ENCODE data around the gene RAB6B.

Gene RAB6B

DNA sequence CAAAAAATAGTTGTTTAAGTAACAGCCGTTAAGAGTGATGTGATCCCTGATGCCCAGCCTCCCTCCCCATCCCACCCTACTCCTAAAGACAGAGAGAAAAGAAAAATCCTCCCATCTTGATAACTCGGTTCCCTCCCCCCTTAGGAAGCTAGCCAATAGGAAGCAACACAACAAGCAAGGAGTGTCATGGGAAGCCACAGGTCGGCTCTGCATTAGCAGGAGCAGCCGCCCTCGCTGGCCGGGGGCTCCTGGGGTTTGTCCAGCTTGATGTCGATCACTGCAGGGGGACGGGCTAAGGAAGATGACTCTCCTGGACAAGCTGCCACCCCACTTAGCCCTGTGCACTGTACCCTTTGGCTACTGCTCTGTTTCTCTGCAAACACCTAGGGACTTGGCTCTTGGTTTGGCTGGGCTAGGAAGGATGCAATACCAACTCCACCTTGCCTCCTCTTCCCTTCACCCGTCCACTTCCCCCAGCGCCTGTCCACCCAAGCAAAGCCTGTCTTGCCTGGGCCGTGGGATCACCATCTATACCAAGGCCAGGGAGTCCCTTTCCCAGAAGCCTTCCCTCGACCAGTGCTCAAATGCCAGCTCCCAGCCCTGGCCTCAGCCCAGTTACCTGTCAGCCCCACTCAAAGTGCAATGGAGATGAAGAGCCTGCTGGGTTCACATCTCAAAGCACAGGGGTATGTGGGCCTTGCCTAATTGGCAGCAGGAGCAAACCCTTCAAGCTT is 66.9 kb downstream of the RAB6B start:
- no peak overlapping the region for H3K27ac ChIP-seq (ENCODE audit: extremely low read depth, low read depth, low read length)
- H3K4me1 ChIP-seq (ENCODE audit: control insufficient read depth, insufficient read depth, low read length), result no peaks in the 10 kb centered on the region
- TF ChIP-seq ZNF23 (tag by site-specific recombination; IDR thresholded peaks at IDR 0.05; ENCODE audit: borderline replicate concordance) (no peak), ZNF37A (tag by site-specific recombination; IDR thresholded peaks at IDR 0.05) (no peak), ZNF626 (tag by site-specific recombination; IDR thresholded peaks at IDR 0.05) (no peak), ZSCAN30 (tag by site-specific recombination; IDR thresholded peaks at IDR 0.05) (no peak), ZNF248 (tag by site-specific recombination; IDR thresholded peaks at IDR 0.05) (no peak), ZFP3 (tag by site-specific recombination; IDR thresholded peaks at IDR 0.05; ENCODE audit: low read depth) (no peak), ZNF391 (tag by site-specific recombination; IDR thresholded peaks at IDR 0.05; ENCODE audit: borderline replicate concordance, low read depth) (no peak), ZNF629 (tag by site-specific recombination; IDR thresholded peaks at IDR 0.05) (no peak), ZNF747 (tag by site-specific recombination; IDR thresholded peaks at IDR 0.05) (no peak), ZNF768 (tag by site-specific recombination; IDR thresholded peaks at IDR 0.05) (no peak), ZSCAN23 (tag by site-specific recombination; IDR thresholded peaks at IDR 0.05) (no peak)
- ChIA-PET POLR2A (no interaction called here), CTCF (interaction anchor here (0.6 to 1.5 kb wide), 2 partner anchors 99 to 782 kb away, joined by 3 read pairs; no protein-coding TSS in a partner anchor)
- no peak overlapping the region for H3K4me3 ChIP-seq (ENCODE audit: low read depth, low read length)
- H3K9me3 ChIP-seq (ENCODE audit: control insufficient read depth, insufficient read depth, low read depth, low read length), result no peaks in the 10 kb centered on the region
- peaks cover 0 to 49% of the 10 kb centered on the region in 2 experiments; a peak in 1 of 3 replicates for H3K36me3 ChIP-seq (ENCODE audit: control insufficient read depth in 2 of 2, insufficient read depth in 1 of 2, low read length in 2 of 2)

DNA sequence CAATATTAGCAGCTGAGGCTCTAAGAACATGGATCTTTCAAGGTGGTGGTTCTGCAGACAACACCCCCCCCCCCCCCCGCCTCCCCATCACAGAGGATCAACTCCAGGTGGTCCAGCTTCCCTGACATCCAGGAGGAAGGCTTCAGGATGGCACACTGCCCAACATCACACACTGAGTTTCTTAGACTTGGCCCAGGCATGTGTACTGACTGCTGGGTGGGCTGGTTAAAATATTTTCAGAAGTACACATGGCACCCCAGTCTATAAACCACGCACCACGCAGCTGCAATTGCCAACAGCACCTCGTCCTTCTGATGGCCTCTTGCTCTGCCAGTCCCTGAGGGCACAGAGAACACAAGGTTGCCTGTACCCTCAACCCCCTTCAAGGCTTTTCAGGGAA is 68.0 kb downstream of the RAB6B start:
- Histone ChIP-seq H3K9me3 (ENCODE audit: control insufficient read depth, insufficient read depth, low read depth, low read length) (no peaks in the 10 kb centered on the region), H3K4me3 (ENCODE audit: low read depth, low read length) (no peak overlapping the region), H3K36me3 (ENCODE audit: control insufficient read depth in 2 of 2, insufficient read depth in 1 of 2, low read length in 2 of 2) (peaks cover 0 to 52% of the 10 kb centered on the region in 2 experiments; a peak in 1 of 3 replicates), H3K27ac (ENCODE audit: extremely low read depth, low read depth, low read length) (no peak overlapping the region), H3K4me1 (ENCODE audit: control insufficient read depth, insufficient read depth, low read length) (no peaks in the 10 kb centered on the region)
- POLR2A ChIA-PET, result interaction anchor here (0.6 kb wide), 1 partner anchor 223 kb away, joined by 6 read pairs; no protein-coding TSS in a partner anchor
- CTCF ChIA-PET, result interaction anchor here (0.5 to 1.5 kb wide), 3 partner anchors 100 to 783 kb away, joined by 3 read pairs; no protein-coding TSS in a partner anchor
- TF ChIP-seq, protein P1, sequence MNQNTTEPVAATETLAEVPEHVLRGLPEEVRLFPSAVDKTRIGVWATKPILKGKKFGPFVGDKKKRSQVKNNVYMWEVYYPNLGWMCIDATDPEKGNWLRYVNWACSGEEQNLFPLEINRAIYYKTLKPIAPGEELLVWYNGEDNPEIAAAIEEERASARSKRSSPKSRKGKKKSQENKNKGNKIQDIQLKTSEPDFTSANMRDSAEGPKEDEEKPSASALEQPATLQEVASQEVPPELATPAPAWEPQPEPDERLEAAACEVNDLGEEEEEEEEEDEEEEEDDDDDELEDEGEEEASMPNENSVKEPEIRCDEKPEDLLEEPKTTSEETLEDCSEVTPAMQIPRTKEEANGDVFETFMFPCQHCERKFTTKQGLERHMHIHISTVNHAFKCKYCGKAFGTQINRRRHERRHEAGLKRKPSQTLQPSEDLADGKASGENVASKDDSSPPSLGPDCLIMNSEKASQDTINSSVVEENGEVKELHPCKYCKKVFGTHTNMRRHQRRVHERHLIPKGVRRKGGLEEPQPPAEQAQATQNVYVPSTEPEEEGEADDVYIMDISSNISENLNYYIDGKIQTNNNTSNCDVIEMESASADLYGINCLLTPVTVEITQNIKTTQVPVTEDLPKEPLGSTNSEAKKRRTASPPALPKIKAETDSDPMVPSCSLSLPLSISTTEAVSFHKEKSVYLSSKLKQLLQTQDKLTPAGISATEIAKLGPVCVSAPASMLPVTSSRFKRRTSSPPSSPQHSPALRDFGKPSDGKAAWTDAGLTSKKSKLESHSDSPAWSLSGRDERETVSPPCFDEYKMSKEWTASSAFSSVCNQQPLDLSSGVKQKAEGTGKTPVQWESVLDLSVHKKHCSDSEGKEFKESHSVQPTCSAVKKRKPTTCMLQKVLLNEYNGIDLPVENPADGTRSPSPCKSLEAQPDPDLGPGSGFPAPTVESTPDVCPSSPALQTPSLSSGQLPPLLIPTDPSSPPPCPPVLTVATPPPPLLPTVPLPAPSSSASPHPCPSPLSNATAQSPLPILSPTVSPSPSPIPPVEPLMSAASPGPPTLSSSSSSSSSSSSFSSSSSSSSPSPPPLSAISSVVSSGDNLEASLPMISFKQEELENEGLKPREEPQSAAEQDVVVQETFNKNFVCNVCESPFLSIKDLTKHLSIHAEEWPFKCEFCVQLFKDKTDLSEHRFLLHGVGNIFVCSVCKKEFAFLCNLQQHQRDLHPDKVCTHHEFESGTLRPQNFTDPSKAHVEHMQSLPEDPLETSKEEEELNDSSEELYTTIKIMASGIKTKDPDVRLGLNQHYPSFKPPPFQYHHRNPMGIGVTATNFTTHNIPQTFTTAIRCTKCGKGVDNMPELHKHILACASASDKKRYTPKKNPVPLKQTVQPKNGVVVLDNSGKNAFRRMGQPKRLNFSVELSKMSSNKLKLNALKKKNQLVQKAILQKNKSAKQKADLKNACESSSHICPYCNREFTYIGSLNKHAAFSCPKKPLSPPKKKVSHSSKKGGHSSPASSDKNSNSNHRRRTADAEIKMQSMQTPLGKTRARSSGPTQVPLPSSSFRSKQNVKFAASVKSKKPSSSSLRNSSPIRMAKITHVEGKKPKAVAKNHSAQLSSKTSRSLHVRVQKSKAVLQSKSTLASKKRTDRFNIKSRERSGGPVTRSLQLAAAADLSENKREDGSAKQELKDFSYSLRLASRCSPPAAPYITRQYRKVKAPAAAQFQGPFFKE (tag by site-specific recombination; IDR thresholded peaks at IDR 0.05; ENCODE audit: borderline replicate concordance), result no peak
- TF ChIP-seq GLI2 (tag by site-specific recombination; IDR thresholded peaks at IDR 0.05; ENCODE audit: borderline replicate concordance, low read depth) (no peak), ZNF585B (tag by site-specific recombination; IDR thresholded peaks at IDR 0.05) (no peak), ZNF677 (tag by site-specific recombination; IDR thresholded peaks at IDR 0.05) (no peak), ZNF19 (tag by site-specific recombination; IDR thresholded peaks at IDR 0.05; ENCODE audit: low read depth) (no peak), BCL11A (tag by site-specific recombination; IDR thresholded peaks at IDR 0.05; ENCODE audit: low read depth) (no peak), ZNF157 (tag by site-specific recombination; IDR thresholded peaks at IDR 0.05) (no peak), ZNF341 (tag by site-specific recombination; IDR thresholded peaks at IDR 0.05; ENCODE audit: low read depth) (no peak), ZNF394 (tag by site-specific recombination; IDR thresholded peaks at IDR 0.05; ENCODE audit: borderline replicate concordance) (no peak), ZNF23 (tag by site-specific recombination; IDR thresholded peaks at IDR 0.05; ENCODE audit: borderline replicate concordance) (no peak), ZNF792 (tag by site-specific recombination; IDR thresholded peaks at IDR 0.05) (no peak), ZNF138 (tag by site-specific recombination; IDR thresholded peaks at IDR 0.05; ENCODE audit: borderline replicate concordance) (no peak)
- TF ChIP-seq, protein P2, sequence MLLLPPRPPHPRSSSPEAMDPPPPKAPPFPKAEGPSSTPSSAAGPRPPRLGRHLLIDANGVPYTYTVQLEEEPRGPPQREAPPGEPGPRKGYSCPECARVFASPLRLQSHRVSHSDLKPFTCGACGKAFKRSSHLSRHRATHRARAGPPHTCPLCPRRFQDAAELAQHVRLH (tag by site-specific recombination; IDR thresholded peaks at IDR 0.05), result no peak
- TF ChIP-seq, protein P3, sequence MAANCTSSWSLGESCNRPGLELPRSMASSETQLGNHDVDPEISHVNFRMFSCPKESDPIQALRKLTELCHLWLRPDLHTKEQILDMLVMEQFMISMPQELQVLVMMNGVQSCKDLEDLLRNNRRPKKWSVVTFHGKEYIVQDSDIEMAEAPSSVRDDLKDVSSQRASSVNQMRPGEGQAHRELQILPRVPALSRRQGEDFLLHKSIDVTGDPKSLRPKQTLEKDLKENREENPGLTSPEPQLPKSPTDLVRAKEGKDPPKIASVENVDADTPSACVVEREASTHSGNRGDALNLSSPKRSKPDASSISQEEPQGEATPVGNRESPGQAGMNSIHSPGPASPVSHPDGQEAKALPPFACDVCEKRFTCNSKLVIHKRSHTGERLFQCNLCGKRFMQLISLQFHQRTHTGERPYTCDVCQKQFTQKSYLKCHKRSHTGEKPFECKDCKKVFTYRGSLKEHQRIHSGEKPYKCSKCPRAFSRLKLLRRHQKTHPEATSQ (tag by site-specific recombination; IDR thresholded peaks at IDR 0.05), result no peak
- TF ChIP-seq, protein P4, sequence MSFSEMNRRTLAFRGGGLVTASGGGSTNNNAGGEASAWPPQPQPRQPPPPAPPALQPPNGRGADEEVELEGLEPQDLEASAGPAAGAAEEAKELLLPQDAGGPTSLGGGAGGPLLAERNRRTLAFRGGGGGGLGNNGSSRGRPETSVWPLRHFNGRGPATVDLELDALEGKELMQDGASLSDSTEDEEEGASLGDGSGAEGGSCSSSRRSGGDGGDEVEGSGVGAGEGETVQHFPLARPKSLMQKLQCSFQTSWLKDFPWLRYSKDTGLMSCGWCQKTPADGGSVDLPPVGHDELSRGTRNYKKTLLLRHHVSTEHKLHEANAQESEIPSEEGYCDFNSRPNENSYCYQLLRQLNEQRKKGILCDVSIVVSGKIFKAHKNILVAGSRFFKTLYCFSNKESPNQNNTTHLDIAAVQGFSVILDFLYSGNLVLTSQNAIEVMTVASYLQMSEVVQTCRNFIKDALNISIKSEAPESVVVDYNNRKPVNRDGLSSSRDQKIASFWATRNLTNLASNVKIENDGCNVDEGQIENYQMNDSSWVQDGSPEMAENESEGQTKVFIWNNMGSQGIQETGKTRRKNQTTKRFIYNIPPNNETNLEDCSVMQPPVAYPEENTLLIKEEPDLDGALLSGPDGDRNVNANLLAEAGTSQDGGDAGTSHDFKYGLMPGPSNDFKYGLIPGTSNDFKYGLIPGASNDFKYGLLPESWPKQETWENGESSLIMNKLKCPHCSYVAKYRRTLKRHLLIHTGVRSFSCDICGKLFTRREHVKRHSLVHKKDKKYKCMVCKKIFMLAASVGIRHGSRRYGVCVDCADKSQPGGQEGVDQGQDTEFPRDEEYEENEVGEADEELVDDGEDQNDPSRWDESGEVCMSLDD (tag by site-specific recombination; IDR thresholded peaks at IDR 0.05), result no peak

Data from HEK293 (cell line).